CD4-positive, CD25-positive, alpha-beta regulatory T cell (primary cell): ENCODE measurements around the gene PKP4. TPM values are rescaled to one million over a fixed set of nuclear protein-coding genes. Genes with fewer than 3 reads are reported as not detected.

Experiments
- polyA plus RNA-seq, 4 donors: library from polyadenylated mRNA; unstranded; fragments of 300-500 nt; fragmentation: Illumina TruSeq; gene quantifications; one replicate each; pipeline ENCODE4 v1.2.3, GENCODE V29; 2021
- total RNA-seq: library from RNA; stranded (reverse); gene quantifications from one replicate; pipeline ENCODE4 v1.2.3, GENCODE V29; 2022

PKP4 gene
- total and polyA plus RNA-seq, 5 donors from 2014 or later, result 1.9 to 21.9 (median 4.5) TPM

Other genes starting within 250 kb of the PKP4 start
- not detected for gene CCDC148, start 199 bp upstream of the PKP4 start, total RNA-seq
- not detected for gene CCDC148, start 199 bp upstream of the PKP4 start, polyA plus RNA-seq